ENCODE measurements around the gene AGMO. TPM values are rescaled to one million over a fixed set of nuclear protein-coding genes. Genes with fewer than 3 reads are reported as not detected.

AGMO gene
- total RNA-seq, 2 donors from 2014 or later: not detected

- no peak for DNase-seq
- Mint-ChIP-seq H3K36me3 (ENCODE audit: insufficient read depth in 2 of 2) (no peaks in the 10 kb centered on the region), H3K9me3 (peaks cover 4 to 5% of the 10 kb centered on the region in 2 donors), H3K4me1 (ENCODE audit: low read depth) (no peaks in the 10 kb centered on the region), H3K27ac (no peak overlapping the region), H3K4me3 (no peak overlapping the region), H3K27me3 (ENCODE audit: low read depth) (no peaks in the 10 kb centered on the region)
- ATAC-seq (replicated peaks in 1 of 2): no peak
Observed at GRCh38 chr7:15582773-15583172, 21.0 kb upstream of the AGMO start.

GRCh38 chr7:15581352-15581951 is 19.6 kb upstream of the AGMO start:
- no peaks in the 10 kb centered on the region for H3K36me3 Mint-ChIP-seq (ENCODE audit: insufficient read depth in 2 of 2)
- peaks cover 6% of the 10 kb centered on the region in 2 donors for H3K9me3 Mint-ChIP-seq
- no peaks in the 10 kb centered on the region for H3K4me1 Mint-ChIP-seq (ENCODE audit: low read depth)
- H3K27ac Mint-ChIP-seq: no peak overlapping the region
- ATAC-seq (replicated peaks in 1 of 2) (no peak), DNase-seq (no peak)
- H3K27me3 Mint-ChIP-seq (ENCODE audit: low read depth): no peaks in the 10 kb centered on the region
- no peak overlapping the region for H3K4me3 Mint-ChIP-seq

GRCh38 chr7:15580604-15581351 is 19.0 kb upstream of the AGMO start:
- H3K4me1 Mint-ChIP-seq (ENCODE audit: low read depth): no peaks in the 10 kb centered on the region

GRCh38 chr7:15577600-15577999 is 15.8 kb upstream of the AGMO start:
- DNase-seq (no peak), ATAC-seq (replicated peaks in 1 of 2) (no peak)
- H3K27ac Mint-ChIP-seq: no peak overlapping the region
- no peaks in the 10 kb centered on the region for H3K36me3 Mint-ChIP-seq (ENCODE audit: insufficient read depth in 2 of 2)
- H3K4me3 Mint-ChIP-seq: no peak overlapping the region
- H3K4me1 Mint-ChIP-seq (ENCODE audit: low read depth): no peaks in the 10 kb centered on the region
- H3K9me3 Mint-ChIP-seq: peaks cover 8 to 10% of the 10 kb centered on the region in 2 donors
- H3K27me3 Mint-ChIP-seq (ENCODE audit: low read depth): no peaks in the 10 kb centered on the region

More at GRCh38 chr7:15580604-15581351, 19.0 kb upstream of the AGMO start:
- ATAC-seq (replicated peaks in 1 of 2) (no peak), DNase-seq (no peak)
- H3K4me3 Mint-ChIP-seq: no peak overlapping the region
- no peaks in the 10 kb centered on the region for H3K27me3 Mint-ChIP-seq (ENCODE audit: low read depth)
- no peak overlapping the region for H3K27ac Mint-ChIP-seq
- no peaks in the 10 kb centered on the region for H3K36me3 Mint-ChIP-seq (ENCODE audit: insufficient read depth in 2 of 2)
- H3K9me3 Mint-ChIP-seq: peaks cover 6% of the 10 kb centered on the region in 2 donors

GRCh38 chr7:15571301-15571878 is 9.6 kb upstream of the AGMO start:
- no peak overlapping the region for H3K4me3 Mint-ChIP-seq
- H3K4me1 Mint-ChIP-seq (ENCODE audit: low read depth): no peaks in the 10 kb centered on the region
- DNase-seq (no peak), ATAC-seq (replicated peaks in 1 of 2) (no peak)
- no peaks in the 10 kb centered on the region for H3K27me3 Mint-ChIP-seq (ENCODE audit: low read depth)
- H3K9me3 Mint-ChIP-seq: peaks cover 10 to 11% of the 10 kb centered on the region in 2 donors
- H3K36me3 Mint-ChIP-seq (ENCODE audit: insufficient read depth in 2 of 2): no peaks in the 10 kb centered on the region
- no peak overlapping the region for H3K27ac Mint-ChIP-seq

- Mint-ChIP-seq H3K27ac (no peak overlapping the region), H3K4me3 (no peak overlapping the region), H3K27me3 (ENCODE audit: low read depth) (no peaks in the 10 kb centered on the region), H3K36me3 (ENCODE audit: insufficient read depth in 2 of 2) (no peaks in the 10 kb centered on the region), H3K9me3 (peaks cover 2 to 4% of the 10 kb centered on the region in 2 donors), H3K4me1 (ENCODE audit: low read depth) (no peaks in the 10 kb centered on the region)
- no peak for ATAC-seq (replicated peaks in 1 of 2)
- DNase-seq: no peak
Observed at GRCh38 chr7:15567652-15568051, 5.8 kb upstream of the AGMO start.

GRCh38 chr7:15567036-15567435 is 5.2 kb upstream of the AGMO start:
- no peak for DNase-seq
- Mint-ChIP-seq H3K27ac (no peak overlapping the region), H3K9me3 (peaks cover 2 to 4% of the 10 kb centered on the region in 2 donors), H3K27me3 (ENCODE audit: low read depth) (no peaks in the 10 kb centered on the region), H3K36me3 (ENCODE audit: insufficient read depth in 2 of 2) (no peaks in the 10 kb centered on the region), H3K4me3 (no peak overlapping the region), H3K4me1 (ENCODE audit: low read depth) (no peaks in the 10 kb centered on the region)
- no peak for ATAC-seq (replicated peaks in 1 of 2)

- Mint-ChIP-seq H3K27ac (no peak overlapping the region), H3K27me3 (ENCODE audit: low read depth) (no peaks in the 10 kb centered on the region), H3K4me1 (ENCODE audit: low read depth) (no peaks in the 10 kb centered on the region), H3K4me3 (no peak overlapping the region), H3K36me3 (ENCODE audit: insufficient read depth in 2 of 2) (no peaks in the 10 kb centered on the region), H3K9me3 (peaks cover 2 to 7% of the 10 kb centered on the region in 2 donors)
- DNase-seq: no peak
- ATAC-seq (replicated peaks in 1 of 2): no peak
Observed at GRCh38 chr7:15566476-15566875, 4.7 kb upstream of the AGMO start.

- no peaks in the 10 kb centered on the region for H3K4me1 Mint-ChIP-seq (ENCODE audit: low read depth)
- H3K4me3 Mint-ChIP-seq: no peak overlapping the region
- ATAC-seq (replicated peaks in 1 of 2) (no peak), DNase-seq (no peak)
- H3K9me3 Mint-ChIP-seq: peaks cover 0 to 3% of the 10 kb centered on the region in 2 donors
- no peaks in the 10 kb centered on the region for H3K36me3 Mint-ChIP-seq (ENCODE audit: insufficient read depth in 2 of 2)
- no peaks in the 10 kb centered on the region for H3K27me3 Mint-ChIP-seq (ENCODE audit: low read depth)
- H3K27ac Mint-ChIP-seq: no peak overlapping the region
Observed at GRCh38 chr7:15560968-15561367, 847 bp downstream of the AGMO start.

GRCh38 chr7:15559416-15559928 is 2.3 kb downstream of the AGMO start:
- no peaks in the 10 kb centered on the region for H3K4me1 Mint-ChIP-seq (ENCODE audit: low read depth)
- H3K4me3 Mint-ChIP-seq: no peak overlapping the region
- ATAC-seq (replicated peaks in 1 of 2) (no peak), DNase-seq (no peak)
- H3K27ac Mint-ChIP-seq: no peak overlapping the region
- peaks cover 0 to 3% of the 10 kb centered on the region in 2 donors for H3K9me3 Mint-ChIP-seq
- H3K27me3 Mint-ChIP-seq (ENCODE audit: low read depth): no peaks in the 10 kb centered on the region
- no peaks in the 10 kb centered on the region for H3K36me3 Mint-ChIP-seq (ENCODE audit: insufficient read depth in 2 of 2)

- Mint-ChIP-seq H3K27ac (no peak overlapping the region), H3K9me3 (peaks cover 0 to 3% of the 10 kb centered on the region in 2 donors), H3K4me3 (no peak overlapping the region), H3K4me1 (ENCODE audit: low read depth) (no peaks in the 10 kb centered on the region), H3K36me3 (ENCODE audit: insufficient read depth in 2 of 2) (no peaks in the 10 kb centered on the region), H3K27me3 (ENCODE audit: low read depth) (no peaks in the 10 kb centered on the region)
- DNase-seq (no peak), ATAC-seq (replicated peaks in 1 of 2) (no peak)
Observed at GRCh38 chr7:15558756-15559155, 3.1 kb downstream of the AGMO start.

- Mint-ChIP-seq H3K27ac (no peak overlapping the region), H3K4me1 (ENCODE audit: low read depth) (no peaks in the 10 kb centered on the region), H3K36me3 (ENCODE audit: insufficient read depth in 2 of 2) (no peaks in the 10 kb centered on the region), H3K27me3 (ENCODE audit: low read depth) (no peaks in the 10 kb centered on the region), H3K9me3 (peaks cover 0 to 3% of the 10 kb centered on the region in 2 donors), H3K4me3 (no peak overlapping the region)
- ATAC-seq (replicated peaks in 1 of 2) (no peak), DNase-seq (no peak)
Observed at GRCh38 chr7:15557686-15558085, 4.1 kb downstream of the AGMO start.

GRCh38 chr7:15557186-15557585 is 4.6 kb downstream of the AGMO start:
- no peaks in the 10 kb centered on the region for H3K4me1 Mint-ChIP-seq (ENCODE audit: low read depth)

More at GRCh38 chr7:15557186-15557585, 4.6 kb downstream of the AGMO start:
- DNase-seq: no peak
- Mint-ChIP-seq H3K36me3 (ENCODE audit: insufficient read depth in 2 of 2) (no peaks in the 10 kb centered on the region), H3K27me3 (ENCODE audit: low read depth) (no peaks in the 10 kb centered on the region), H3K9me3 (peaks cover 0 to 3% of the 10 kb centered on the region in 2 donors), H3K27ac (no peak overlapping the region), H3K4me3 (no peak overlapping the region)
- ATAC-seq (replicated peaks in 1 of 2): no peak

All from activated T-cell treated with anti-CD3 and anti-CD28 coated beads, Interleukin-2, amount 50 U/mL, for 72 hours (primary cell).